OCI-LY1 (cell line): ENCODE results near the gene GRID2.

Experiments
- CTCF ChIP-seq: fragments of 200-600 bp; sonication (generic), shearing (Covaris generic); IDR thresholded peaks from 2 replicates; pipeline ENCODE4 v1.5.1; 2017; ENCODE audit warnings: mild to moderate bottlenecking, antibody characterized with exemption, low read length, moderate library complexity, mixed read lengths
- EZH2 ChIP-seq: fragments of 200-600 bp; sonication (generic), shearing (Covaris generic); IDR thresholded peaks from 2 replicates; pipeline ENCODE4 v1.8.0; 2017; ENCODE audit warnings: borderline replicate concordance, mixed run types, mild to moderate bottlenecking, antibody characterized with exemption, low read length, moderate library complexity, mixed read lengths

GRCh38 chr4:93478805-93479204 is 1175.0 kb downstream of the GRID2 start:
- TF ChIP-seq CTCF (no peak), EZH2 (no peak)
